Keratinocyte (primary cell): ENCODE data around the gene TSPAN1. TPM values are rescaled to one million over a fixed set of nuclear protein-coding genes. Genes with fewer than 3 reads are reported as not detected.

ENCODE experiments used
- DNase-seq: peaks from one replicate; pipeline ENCODE4 v3.0.0-alpha.2; 2011; ENCODE audit warnings: low read depth, missing footprints, low spot score
- FAIRE-seq: peaks from 2 replicates; lab custom pipeline; 2011; peaks lifted over from hg19 to GRCh38; lab: Jason Lieb, UNC
- H2AFZ ChIP-seq: 2 replicates; pipeline ENCODE4 v1.6.0; 2012; ENCODE audit warnings: low read length, control low read depth, inconsistent platforms; ENCODE audit not compliant: control insufficient read depth
- H3K27ac ChIP-seq: 2 replicates; pipeline ENCODE4 v1.5.1; 2011; ENCODE audit warnings: low read length; ENCODE audit not compliant: control insufficient read depth, insufficient read depth
- H3K27me3 ChIP-seq: 3 replicates; pipeline ENCODE4 v1.6.0; 2011; ENCODE audit warnings: low read length; ENCODE audit not compliant: control insufficient read depth, insufficient read depth; ENCODE audit errors: extremely low read depth
- H3K36me3 ChIP-seq, 2 experiments: 2 replicates in 1 of 2; 3 replicates in 1 of 2; pipeline ENCODE4 v1.5.1; 2011; ENCODE audit warnings: low read length in 2 of 2, mild to moderate bottlenecking in 1 of 2; ENCODE audit not compliant: control insufficient read depth in 2 of 2, insufficient read depth in 2 of 2; ENCODE audit errors: extremely low read depth in 1 of 2
- H3K4me1 ChIP-seq: 3 replicates; pipeline ENCODE4 v1.5.1; 2011; ENCODE audit warnings: low read length; ENCODE audit not compliant: control insufficient read depth, insufficient read depth; ENCODE audit errors: extremely low read depth
- H3K4me2 ChIP-seq: 3 replicates; pipeline ENCODE4 v1.6.0; 2011; ENCODE audit warnings: low read depth, low read length; ENCODE audit not compliant: control insufficient read depth, insufficient read depth; ENCODE audit errors: extremely low read depth
- H3K4me3 ChIP-seq, 3 experiments: fragments of 200-600 bp in 1 of 3; sonication (generic) in 1 of 3; 2 replicates in 2 of 3; 3 replicates in 1 of 3; pipeline ENCODE4 v1.5.1; 2011 to 2016; ENCODE audit warnings: low read length in 3 of 3, mild to moderate bottlenecking in 3 of 3, control low read depth in 2 of 3, inconsistent platforms in 1 of 3, low read depth in 1 of 3, mixed read lengths in 1 of 3, mixed run types in 1 of 3, moderate library complexity in 1 of 3; ENCODE audit not compliant: control insufficient read depth in 2 of 3, insufficient read depth in 2 of 3; ENCODE audit errors: extremely low read depth in 1 of 3
- H3K79me2 ChIP-seq: 2 replicates; pipeline ENCODE4 v1.6.0; 2012; ENCODE audit warnings: low read length; ENCODE audit not compliant: control insufficient read depth, insufficient read depth
- H3K9ac ChIP-seq: 3 replicates; pipeline ENCODE4 v1.6.0; 2011; ENCODE audit warnings: low read length; ENCODE audit not compliant: control insufficient read depth, insufficient read depth; ENCODE audit errors: extremely low read depth
- H3K9me1 ChIP-seq: 3 replicates; pipeline ENCODE4 v1.6.0; 2011; ENCODE audit warnings: low read length; ENCODE audit not compliant: control insufficient read depth, insufficient read depth; ENCODE audit errors: extremely low read depth
- H3K9me3 ChIP-seq: 2 replicates; pipeline ENCODE4 v1.5.1; 2012; ENCODE audit warnings: low read depth, low read length; ENCODE audit not compliant: control insufficient read depth
- H4K20me1 ChIP-seq: 3 replicates; pipeline ENCODE4 v1.6.0; 2011; ENCODE audit warnings: low read length; ENCODE audit not compliant: control insufficient read depth, insufficient read depth; ENCODE audit errors: extremely low read depth
- CTCF ChIP-seq, 3 experiments: IDR thresholded peaks in 1 of 3; conservative IDR thresholded peaks in 1 of 3; optimal IDR thresholded peaks in 1 of 3; 2 replicates in 2 of 3; 3 replicates in 1 of 3; pipeline versions ENCODE3 to v1.5.1; 2011; ENCODE audit warnings: low read length in 3 of 3, mild to moderate bottlenecking in 3 of 3, moderate library complexity in 2 of 3, control low read depth in 1 of 3, inconsistent platforms in 1 of 3; ENCODE audit not compliant: insufficient read depth in 2 of 3; ENCODE audit errors: extremely low read depth in 1 of 3
- EZH2 ChIP-seq: IDR thresholded peaks from one replicate; pipeline ENCODE4 v1.6.1; 2012; ENCODE audit warnings: inconsistent platforms, mild to moderate bottlenecking, low read length, moderate library complexity
- dilution Hi-C: fragments of 300-500 bp; cut with MboI; formaldehyde crosslinking; loops from one replicate; pipeline ENCODE4 v1.7.0; 2020; ENCODE audit warnings: low sequenced_read_pairs; ENCODE audit not compliant: extremely low pct_ligation_motif_present
- polyA plus RNA-seq, 5 experiments: library from polyadenylated mRNA; depleted of rRNA in 3 of 5; stranded (reverse) in 3 of 5; stranded (forward) in 1 of 5; unstranded in 1 of 5; fragments of >200 nt; gene quantifications; 1 replicate in 1 of 5; 2 replicates in 3 of 5; 3 replicates in 1 of 5; pipeline versions ENCODE4 v1.2.1 to v1.2.3, GENCODE V29; 2011 to 2012; ENCODE audit warnings: missing spikeins in 2 of 5, low read depth in 1 of 5, low replicate concordance in 1 of 5

Gene TSPAN1
- polyA plus RNA-seq, 1 donor (not counting 4 experiments of a cell fraction or from before 2014, with no cell fraction given), result 312 TPM

GRCh38 chr1:46160212-46160611, 14.7 kb upstream of the TSPAN1 start:
- Histone ChIP-seq H3K4me3 (no peak overlapping the region), H3K9me1 (no peaks in the 10 kb centered on the region), H3K36me3 (no peaks in the 10 kb centered on the region), H4K20me1 (no peaks in the 10 kb centered on the region), H3K27me3 (no peaks in the 10 kb centered on the region), H3K4me1 (no peaks in the 10 kb centered on the region), H3K9me3 (no peaks in the 10 kb centered on the region), H2AFZ (no peak overlapping the region), H3K9ac (no peak overlapping the region), H3K79me2 (no peaks in the 10 kb centered on the region), H3K27ac (no peak overlapping the region), H3K4me2 (no peak overlapping the region)
- FAIRE-seq, result no peak
- dilution Hi-C loops, result no loop called here
- no peak for TF ChIP-seq CTCF (optimal IDR thresholded peaks at IDR 0.05 in 1 of 3, IDR thresholded peaks at IDR 0.05 in 1 of 3, conservative IDR thresholded peaks at IDR 0.05 in 1 of 3; ENCODE audit: extremely low read depth in 1 of 3, insufficient read depth in 2 of 3, low read length in 3 of 3)
- TF ChIP-seq EZH2, result no peak
- no peak for DNase-seq

GRCh38 chr1:46166521-46167462, 8.1 kb upstream of the TSPAN1 start:
- Histone ChIP-seq H3K9me3 (no peaks in the 10 kb centered on the region), H3K4me3 (peak overlapping the region in 2 of 3 experiments; percentile 20 to 36), H3K4me2 (peak overlapping the region; percentile 42), H3K27me3 (peaks cover 17% of the 10 kb centered on the region), H3K27ac (no peak overlapping the region), H2AFZ (peak overlapping the region; percentile 15), H3K36me3 (no peaks in the 10 kb centered on the region), H3K9ac (no peak overlapping the region), H3K4me1 (peaks cover 8% of the 10 kb centered on the region), H3K79me2 (no peaks in the 10 kb centered on the region), H3K9me1 (no peaks in the 10 kb centered on the region), H4K20me1 (no peaks in the 10 kb centered on the region)
- no peak for FAIRE-seq
- dilution Hi-C loops, result no loop called here
- no peak for TF ChIP-seq CTCF (optimal IDR thresholded peaks at IDR 0.05 in 1 of 3, IDR thresholded peaks at IDR 0.05 in 1 of 3, conservative IDR thresholded peaks at IDR 0.05 in 1 of 3; ENCODE audit: extremely low read depth in 1 of 3, insufficient read depth in 2 of 3, low read length in 3 of 3)
- TF ChIP-seq EZH2, result peak; percentile 51
- no peak for DNase-seq
